ENCODE results near the gene NDUFAB1. TPM values are rescaled to one million over a fixed set of nuclear protein-coding genes. Genes with fewer than 3 reads are reported as not detected.
"Not testable (repeated sequence)": the region's sequence is repeated elsewhere in the genome, so short reads cannot be mapped to it uniquely, and the experiment has no call there.

NDUFAB1 gene
- total RNA-seq, 1 experiment from 2014 or later = 184 TPM

- Histone ChIP-seq H3K4me3 (ENCODE audit: low read depth, low read length, poor library complexity, severe bottlenecking) (no peak overlapping the region), H3K4me1 (ENCODE audit: insufficient read depth, low read length, poor library complexity, severe bottlenecking) (no peaks in the 10 kb centered on the region), H3K9me3 (ENCODE audit: low read depth, low read length, poor library complexity, severe bottlenecking) (no peaks in the 10 kb centered on the region), H3K27ac (ENCODE audit: low read depth, low read length, poor library complexity, severe bottlenecking) (no peak overlapping the region), H3K27me3 (replicated peaks; ENCODE audit: insufficient read depth, low read depth, low read length, poor library complexity) (no peaks in the 10 kb centered on the region), H3K36me3 (ENCODE audit: insufficient read depth, low read length, poor library complexity, severe bottlenecking) (peaks cover 25% of the 10 kb centered on the region)
- ChIA-PET POLR2A (ENCODE audit: low non-redundant PET) (no interaction called here), CTCF (no interaction called here)
- intact Hi-C loops (cut with micrococcal nuclease; ENCODE audit: unreplicated experiment) = no loop called here
- TF ChIP-seq CTCF (conservative IDR thresholded peaks at IDR 0.05; ENCODE audit: low read depth, low read length) (no peak), EZH2 (IDR thresholded peaks at IDR 0.05; ENCODE audit: borderline replicate concordance, low read depth, low read length, poor library complexity, severe bottlenecking) (no peak)
- no TSS peak for BruUV-seq (replicated peaks)
- no peak for DNase-seq (ENCODE audit: low spot score)
These were observed 15.8 kb upstream of the NDUFAB1 start for GRCh38 chr16:23611936-23612335.

GRCh38 chr16:23610905-23611304 lies 14.8 kb upstream of the NDUFAB1 start:
- H3K4me3 ChIP-seq (ENCODE audit: low read depth, low read length, poor library complexity, severe bottlenecking); H3K4me1 ChIP-seq (ENCODE audit: insufficient read depth, low read length, poor library complexity, severe bottlenecking); H3K27ac ChIP-seq (ENCODE audit: low read depth, low read length, poor library complexity, severe bottlenecking); H3K9me3 ChIP-seq (ENCODE audit: low read depth, low read length, poor library complexity, severe bottlenecking); intact Hi-C loops (cut with micrococcal nuclease; ENCODE audit: unreplicated experiment); DNase-seq (ENCODE audit: low spot score); CTCF ChIA-PET; BruUV-seq (replicated peaks); POLR2A ChIA-PET (ENCODE audit: low non-redundant PET); H3K27me3 ChIP-seq (replicated peaks; ENCODE audit: insufficient read depth, low read depth, low read length, poor library complexity): not testable (repeated sequence)
- H3K36me3 ChIP-seq (ENCODE audit: insufficient read depth, low read length, poor library complexity, severe bottlenecking) = peaks cover 19% of the 10 kb centered on the region

- ChIA-PET CTCF (interaction anchor here (0.6 kb wide), 1 partner anchor 1406 kb away, joined by 3 read pairs; the partner anchor contains the start of gene ARHGAP17), POLR2A (ENCODE audit: low non-redundant PET) (no interaction called here)
- H3K4me1 ChIP-seq (ENCODE audit: insufficient read depth, low read length, poor library complexity, severe bottlenecking) = no peaks in the 10 kb centered on the region
- TF ChIP-seq CTCF (conservative IDR thresholded peaks at IDR 0.05; ENCODE audit: low read depth, low read length) (no peak), EZH2 (IDR thresholded peaks at IDR 0.05; ENCODE audit: borderline replicate concordance, low read depth, low read length, poor library complexity, severe bottlenecking) (no peak)
- H3K27me3 ChIP-seq (replicated peaks; ENCODE audit: insufficient read depth, low read depth, low read length, poor library complexity) = no peaks in the 10 kb centered on the region
- H3K36me3 ChIP-seq (ENCODE audit: insufficient read depth, low read length, poor library complexity, severe bottlenecking) = peaks cover 19% of the 10 kb centered on the region
- DNase-seq (ENCODE audit: low spot score) = no peak
- no peak overlapping the region for H3K4me3 ChIP-seq (ENCODE audit: low read depth, low read length, poor library complexity, severe bottlenecking)
- BruUV-seq (replicated peaks) = no TSS peak
- intact Hi-C loops (cut with micrococcal nuclease; ENCODE audit: unreplicated experiment) = no loop called here
- no peaks in the 10 kb centered on the region for H3K9me3 ChIP-seq (ENCODE audit: low read depth, low read length, poor library complexity, severe bottlenecking)
- H3K27ac ChIP-seq (ENCODE audit: low read depth, low read length, poor library complexity, severe bottlenecking) = no peak overlapping the region
These were observed 13.8 kb upstream of the NDUFAB1 start for GRCh38 chr16:23609929-23610328.

- TF ChIP-seq EZH2 (IDR thresholded peaks at IDR 0.05; ENCODE audit: borderline replicate concordance, low read depth, low read length, poor library complexity, severe bottlenecking) (no peak), CTCF (conservative IDR thresholded peaks at IDR 0.05; ENCODE audit: low read depth, low read length) (no peak)
- Histone ChIP-seq H3K27me3 (replicated peaks; ENCODE audit: insufficient read depth, low read depth, low read length, poor library complexity) (no peaks in the 10 kb centered on the region), H3K4me3 (ENCODE audit: low read depth, low read length, poor library complexity, severe bottlenecking) (no peak overlapping the region), H3K9me3 (ENCODE audit: low read depth, low read length, poor library complexity, severe bottlenecking) (no peaks in the 10 kb centered on the region), H3K27ac (ENCODE audit: low read depth, low read length, poor library complexity, severe bottlenecking) (no peak overlapping the region), H3K4me1 (ENCODE audit: insufficient read depth, low read length, poor library complexity, severe bottlenecking) (no peaks in the 10 kb centered on the region), H3K36me3 (ENCODE audit: insufficient read depth, low read length, poor library complexity, severe bottlenecking) (peaks cover 15% of the 10 kb centered on the region)
- intact Hi-C loops (cut with micrococcal nuclease; ENCODE audit: unreplicated experiment) = no loop called here
- BruUV-seq (replicated peaks) = no TSS peak
- ChIA-PET POLR2A (ENCODE audit: low non-redundant PET) (no interaction called here), CTCF (no interaction called here)
- no peak for DNase-seq (ENCODE audit: low spot score)
These were observed 12.1 kb upstream of the NDUFAB1 start for GRCh38 chr16:23608194-23608593.
